ENCODE data around the gene ADAMTSL1.
A peak's percentile ranks its signal among the peaks of the same experiment; 100 is the strongest.

ADAMTSL1 gene

DNA sequence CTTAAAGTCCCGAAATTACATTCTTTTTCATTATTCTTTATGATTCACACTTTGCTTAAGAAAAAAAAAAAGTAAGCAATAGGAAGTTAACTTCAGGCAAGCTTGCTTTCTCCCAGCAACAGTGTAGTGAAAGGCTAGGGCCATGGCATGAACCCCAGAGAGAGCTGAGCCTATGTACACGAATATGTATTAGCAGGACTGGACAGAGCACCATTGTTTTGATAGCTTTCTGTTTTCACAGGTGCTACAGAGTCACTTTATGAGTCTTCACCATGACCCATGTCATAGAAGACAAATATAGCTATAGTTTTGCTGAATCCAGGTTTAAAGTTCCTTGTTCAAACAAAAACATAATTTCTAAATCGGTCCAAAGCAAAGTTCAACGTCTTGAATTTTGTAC is 199.2 kb downstream of the ADAMTSL1 start:
- no peak overlapping the region for H3K4me3 ChIP-seq (ENCODE audit: low read depth, low read length)
- peaks cover 11% of the 10 kb centered on the region for H3K4me1 ChIP-seq (ENCODE audit: control insufficient read depth, insufficient read depth, low read length)
- TF ChIP-seq PRDM1 (tag by site-specific recombination; IDR thresholded peaks at IDR 0.05) (no peak), ZBTB20 (tag by site-specific recombination; IDR thresholded peaks at IDR 0.05) (no peak), ZNF530 (tag by site-specific recombination; IDR thresholded peaks at IDR 0.05; ENCODE audit: low read depth) (0 out of 2 replicates have a peak, but pooled peaks have one; percentile 14)
- no peaks in the 10 kb centered on the region for H3K9me3 ChIP-seq (ENCODE audit: control insufficient read depth, insufficient read depth, low read depth, low read length)
- CTCF ChIA-PET = interaction anchor here (0.5 to 1.1 kb wide), 2 partner anchors 173 to 342 kb away, joined by 3 to 4 read pairs; no protein-coding TSS in a partner anchor
- H3K36me3 ChIP-seq (ENCODE audit: control insufficient read depth in 2 of 2, insufficient read depth in 1 of 2, low read length in 2 of 2) = no peaks in the 10 kb centered on the region
- POLR2A ChIA-PET = no interaction called here
- H3K27ac ChIP-seq (ENCODE audit: extremely low read depth, low read depth, low read length) = no peak overlapping the region

DNA sequence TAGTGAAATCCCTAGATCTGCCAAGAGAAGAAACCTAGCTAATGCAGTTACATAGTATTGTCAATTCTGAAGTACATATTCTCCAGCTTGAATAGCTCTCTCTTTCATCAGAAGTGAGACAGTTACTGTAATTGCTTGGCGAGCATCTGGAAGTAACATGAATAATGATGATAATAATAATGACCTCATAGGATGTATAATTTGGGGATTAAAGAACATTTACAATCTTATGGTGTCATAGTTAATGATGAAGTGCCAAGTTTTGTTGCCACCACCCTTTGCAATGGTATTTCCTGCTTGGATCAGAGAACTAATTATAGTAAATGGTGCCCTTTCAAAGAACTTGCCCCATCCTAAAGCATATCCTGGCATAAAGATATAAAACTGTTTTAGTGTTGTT is 201.4 kb downstream of the ADAMTSL1 start:
- ChIA-PET CTCF (no interaction called here), POLR2A (no interaction called here)
- peaks cover 11% of the 10 kb centered on the region; the same call in 1 of the 2 replicates for H3K4me1 ChIP-seq (ENCODE audit: control insufficient read depth, insufficient read depth, low read length)
- H3K36me3 ChIP-seq (ENCODE audit: control insufficient read depth in 2 of 2, insufficient read depth in 1 of 2, low read length in 2 of 2) = no peaks in the 10 kb centered on the region
- H3K9me3 ChIP-seq (ENCODE audit: control insufficient read depth, insufficient read depth, low read depth, low read length) = no peaks in the 10 kb centered on the region
- no peak overlapping the region for H3K4me3 ChIP-seq (ENCODE audit: low read depth, low read length)
- TF ChIP-seq KLF8 (tag by site-specific recombination; IDR thresholded peaks at IDR 0.05) (no peak), ZBTB21 (tag by site-specific recombination; IDR thresholded peaks at IDR 0.05) (peak; percentile 55; the same call in 1 of the 2 replicates), BCL11A (tag by site-specific recombination; IDR thresholded peaks at IDR 0.05; ENCODE audit: low read depth) (no peak), ZFP69B (tag by site-specific recombination; IDR thresholded peaks at IDR 0.05) (no peak)
- TF ChIP-seq, protein P1, sequence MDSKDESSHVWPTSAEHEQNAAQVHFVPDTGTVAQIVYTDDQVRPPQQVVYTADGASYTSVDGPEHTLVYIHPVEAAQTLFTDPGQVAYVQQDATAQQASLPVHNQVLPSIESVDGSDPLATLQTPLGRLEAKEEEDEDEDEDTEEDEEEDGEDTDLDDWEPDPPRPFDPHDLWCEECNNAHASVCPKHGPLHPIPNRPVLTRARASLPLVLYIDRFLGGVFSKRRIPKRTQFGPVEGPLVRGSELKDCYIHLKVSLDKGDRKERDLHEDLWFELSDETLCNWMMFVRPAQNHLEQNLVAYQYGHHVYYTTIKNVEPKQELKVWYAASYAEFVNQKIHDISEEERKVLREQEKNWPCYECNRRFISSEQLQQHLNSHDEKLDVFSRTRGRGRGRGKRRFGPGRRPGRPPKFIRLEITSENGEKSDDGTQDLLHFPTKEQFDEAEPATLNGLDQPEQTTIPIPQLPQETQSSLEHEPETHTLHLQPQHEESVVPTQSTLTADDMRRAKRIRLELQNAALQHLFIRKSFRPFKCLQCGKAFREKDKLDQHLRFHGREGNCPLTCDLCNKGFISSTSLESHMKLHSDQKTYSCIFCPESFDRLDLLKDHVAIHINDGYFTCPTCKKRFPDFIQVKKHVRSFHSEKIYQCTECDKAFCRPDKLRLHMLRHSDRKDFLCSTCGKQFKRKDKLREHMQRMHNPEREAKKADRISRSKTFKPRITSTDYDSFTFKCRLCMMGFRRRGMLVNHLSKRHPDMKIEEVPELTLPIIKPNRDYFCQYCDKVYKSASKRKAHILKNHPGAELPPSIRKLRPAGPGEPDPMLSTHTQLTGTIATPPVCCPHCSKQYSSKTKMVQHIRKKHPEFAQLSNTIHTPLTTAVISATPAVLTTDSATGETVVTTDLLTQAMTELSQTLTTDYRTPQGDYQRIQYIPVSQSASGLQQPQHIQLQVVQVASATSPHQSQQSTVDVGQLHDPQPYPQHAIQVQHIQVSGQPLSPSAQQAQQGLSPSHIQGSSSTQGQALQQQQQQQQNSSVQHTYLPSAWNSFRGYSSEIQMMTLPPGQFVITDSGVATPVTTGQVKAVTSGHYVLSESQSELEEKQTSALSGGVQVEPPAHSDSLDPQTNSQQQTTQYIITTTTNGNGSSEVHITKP (tag by site-specific recombination; IDR thresholded peaks at IDR 0.05) = peak; percentile 75
- TF ChIP-seq, protein P2, sequence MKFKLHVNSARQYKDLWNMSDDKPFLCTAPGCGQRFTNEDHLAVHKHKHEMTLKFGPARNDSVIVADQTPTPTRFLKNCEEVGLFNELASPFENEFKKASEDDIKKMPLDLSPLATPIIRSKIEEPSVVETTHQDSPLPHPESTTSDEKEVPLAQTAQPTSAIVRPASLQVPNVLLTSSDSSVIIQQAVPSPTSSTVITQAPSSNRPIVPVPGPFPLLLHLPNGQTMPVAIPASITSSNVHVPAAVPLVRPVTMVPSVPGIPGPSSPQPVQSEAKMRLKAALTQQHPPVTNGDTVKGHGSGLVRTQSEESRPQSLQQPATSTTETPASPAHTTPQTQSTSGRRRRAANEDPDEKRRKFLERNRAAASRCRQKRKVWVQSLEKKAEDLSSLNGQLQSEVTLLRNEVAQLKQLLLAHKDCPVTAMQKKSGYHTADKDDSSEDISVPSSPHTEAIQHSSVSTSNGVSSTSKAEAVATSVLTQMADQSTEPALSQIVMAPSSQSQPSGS (tag by site-specific recombination; IDR thresholded peaks at IDR 0.05; ENCODE audit: low read depth) = peak; percentile 76
- no peak overlapping the region for H3K27ac ChIP-seq (ENCODE audit: extremely low read depth, low read depth, low read length)

DNA sequence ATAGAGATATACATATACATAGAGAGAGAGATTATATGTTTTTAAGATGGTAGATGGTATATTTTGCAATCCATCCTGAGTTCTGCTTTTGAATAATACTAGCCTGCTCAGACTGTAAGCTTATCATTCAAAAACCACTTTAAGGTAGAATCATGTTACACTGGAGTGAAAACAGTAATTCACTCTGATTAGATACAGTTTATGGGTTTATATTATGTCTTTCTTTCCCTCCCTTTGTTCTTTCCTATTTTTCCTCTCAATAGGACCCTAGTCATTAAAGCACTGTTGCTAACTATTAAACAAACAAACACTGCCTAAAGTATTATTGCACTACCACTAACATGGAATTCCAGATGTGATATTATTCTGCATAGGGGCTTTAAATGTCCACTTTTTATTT is 202.0 kb downstream of the ADAMTSL1 start:
- no peaks in the 10 kb centered on the region for H3K9me3 ChIP-seq (ENCODE audit: control insufficient read depth, insufficient read depth, low read depth, low read length)
- POLR2A ChIA-PET = no interaction called here
- H3K4me3 ChIP-seq (ENCODE audit: low read depth, low read length) = no peak overlapping the region
- H3K4me1 ChIP-seq (ENCODE audit: control insufficient read depth, insufficient read depth, low read length) = peaks cover 11% of the 10 kb centered on the region; the same call in 1 of the 2 replicates
- H3K27ac ChIP-seq (ENCODE audit: extremely low read depth, low read depth, low read length) = no peak overlapping the region
- no peaks in the 10 kb centered on the region for H3K36me3 ChIP-seq (ENCODE audit: control insufficient read depth in 2 of 2, insufficient read depth in 1 of 2, low read length in 2 of 2)
- CTCF ChIA-PET = no interaction called here
- TF ChIP-seq, protein P3, sequence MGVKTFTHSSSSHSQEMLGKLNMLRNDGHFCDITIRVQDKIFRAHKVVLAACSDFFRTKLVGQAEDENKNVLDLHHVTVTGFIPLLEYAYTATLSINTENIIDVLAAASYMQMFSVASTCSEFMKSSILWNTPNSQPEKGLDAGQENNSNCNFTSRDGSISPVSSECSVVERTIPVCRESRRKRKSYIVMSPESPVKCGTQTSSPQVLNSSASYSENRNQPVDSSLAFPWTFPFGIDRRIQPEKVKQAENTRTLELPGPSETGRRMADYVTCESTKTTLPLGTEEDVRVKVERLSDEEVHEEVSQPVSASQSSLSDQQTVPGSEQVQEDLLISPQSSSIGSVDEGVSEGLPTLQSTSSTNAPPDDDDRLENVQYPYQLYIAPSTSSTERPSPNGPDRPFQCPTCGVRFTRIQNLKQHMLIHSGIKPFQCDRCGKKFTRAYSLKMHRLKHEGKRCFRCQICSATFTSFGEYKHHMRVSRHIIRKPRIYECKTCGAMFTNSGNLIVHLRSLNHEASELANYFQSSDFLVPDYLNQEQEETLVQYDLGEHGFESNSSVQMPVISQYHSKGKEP (tag by site-specific recombination; IDR thresholded peaks at IDR 0.05) = peak; percentile 63
- TF ChIP-seq ZIC2 (tag by site-specific recombination; IDR thresholded peaks at IDR 0.05) (peak; percentile 49), SP7 (tag by site-specific recombination; IDR thresholded peaks at IDR 0.05) (peak; percentile 91), ZNF768 (tag by site-specific recombination; IDR thresholded peaks at IDR 0.05) (no peak), TRIM28 (IDR thresholded peaks at IDR 0.05; ENCODE audit: borderline replicate concordance, low read length) (peak; percentile 13; the same call in 1 of the 2 replicates), REPIN1 (tag by site-specific recombination; IDR thresholded peaks at IDR 0.05; ENCODE audit: low read depth) (no peak), ZEB2 (tag by site-specific recombination; IDR thresholded peaks at IDR 0.05) (peak; percentile 24; the same call in 1 of the 2 replicates), ZNF140 (tag by site-specific recombination; IDR thresholded peaks at IDR 0.05) (no peak), ZNF274 (IDR thresholded peaks at IDR 0.05; ENCODE audit: low read length) (no peak), ZNF274 (tag by site-specific recombination; IDR thresholded peaks at IDR 0.05; ENCODE audit: borderline replicate concordance) (no peak)
- TF ChIP-seq, protein P4, sequence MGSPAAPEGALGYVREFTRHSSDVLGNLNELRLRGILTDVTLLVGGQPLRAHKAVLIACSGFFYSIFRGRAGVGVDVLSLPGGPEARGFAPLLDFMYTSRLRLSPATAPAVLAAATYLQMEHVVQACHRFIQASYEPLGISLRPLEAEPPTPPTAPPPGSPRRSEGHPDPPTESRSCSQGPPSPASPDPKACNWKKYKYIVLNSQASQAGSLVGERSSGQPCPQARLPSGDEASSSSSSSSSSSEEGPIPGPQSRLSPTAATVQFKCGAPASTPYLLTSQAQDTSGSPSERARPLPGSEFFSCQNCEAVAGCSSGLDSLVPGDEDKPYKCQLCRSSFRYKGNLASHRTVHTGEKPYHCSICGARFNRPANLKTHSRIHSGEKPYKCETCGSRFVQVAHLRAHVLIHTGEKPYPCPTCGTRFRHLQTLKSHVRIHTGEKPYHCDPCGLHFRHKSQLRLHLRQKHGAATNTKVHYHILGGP (tag by site-specific recombination; IDR thresholded peaks at IDR 0.05) = peak; percentile 84
- TF ChIP-seq, protein P5, sequence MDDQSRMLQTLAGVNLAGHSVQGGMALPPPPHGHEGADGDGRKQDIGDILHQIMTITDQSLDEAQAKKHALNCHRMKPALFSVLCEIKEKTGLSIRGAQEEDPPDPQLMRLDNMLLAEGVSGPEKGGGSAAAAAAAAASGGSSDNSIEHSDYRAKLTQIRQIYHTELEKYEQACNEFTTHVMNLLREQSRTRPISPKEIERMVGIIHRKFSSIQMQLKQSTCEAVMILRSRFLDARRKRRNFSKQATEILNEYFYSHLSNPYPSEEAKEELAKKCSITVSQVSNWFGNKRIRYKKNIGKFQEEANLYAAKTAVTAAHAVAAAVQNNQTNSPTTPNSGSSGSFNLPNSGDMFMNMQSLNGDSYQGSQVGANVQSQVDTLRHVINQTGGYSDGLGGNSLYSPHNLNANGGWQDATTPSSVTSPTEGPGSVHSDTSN (CRISPR knock-in tag; IDR thresholded peaks at IDR 0.05) = no peak
